Brain pericyte (primary cell): ENCODE measurements around the gene CD38.
"Not testable (repeated sequence)": the region's sequence is repeated elsewhere in the genome, so short reads cannot be mapped to it uniquely, and the experiment has no call there.

Experiments used
- DNase-seq: peaks from one replicate; pipeline ENCODE4 v3.0.0-alpha.2; 2012; ENCODE audit warnings: low read depth, low spot score

The CD38 gene

GRCh38 chr4:15799141-15799540 lies 21.0 kb downstream of the CD38 start:
- no peak for DNase-seq

GRCh38 chr4:15799701-15800100 lies 21.6 kb downstream of the CD38 start:
- no peak for DNase-seq

- not testable (repeated sequence) for DNase-seq
These were observed 24.4 kb downstream of the CD38 start for GRCh38 chr4:15802497-15802896.

- DNase-seq, result peak; percentile 44
These were observed 27.7 kb downstream of the CD38 start for GRCh38 chr4:15805583-15806517.

GRCh38 chr4:15809058-15809457 lies 30.9 kb downstream of the CD38 start:
- no peak for DNase-seq

GRCh38 chr4:15809466-15809865 lies 31.3 kb downstream of the CD38 start:
- DNase-seq, result no peak

- DNase-seq, result no peak
These were observed 33.7 kb downstream of the CD38 start for GRCh38 chr4:15811703-15812337.

- no peak for DNase-seq
These were observed 54.7 kb downstream of the CD38 start for GRCh38 chr4:15832523-15833451.

GRCh38 chr4:15833801-15834200 lies 55.7 kb downstream of the CD38 start:
- no peak for DNase-seq

- DNase-seq, result no peak
These were observed 58.2 kb downstream of the CD38 start for GRCh38 chr4:15836362-15836761.

- DNase-seq, result no peak
These were observed 59.5 kb downstream of the CD38 start for GRCh38 chr4:15837591-15837990.

GRCh38 chr4:15841194-15841730 lies 63.1 kb downstream of the CD38 start:
- DNase-seq, result not testable (repeated sequence)

GRCh38 chr4:15847746-15848145 lies 69.6 kb downstream of the CD38 start:
- no peak for DNase-seq

- no peak for DNase-seq
These were observed 70.2 kb downstream of the CD38 start for GRCh38 chr4:15848191-15848842.

- DNase-seq, result no peak
These were observed 73.8 kb downstream of the CD38 start for GRCh38 chr4:15851969-15852368.

- no peak for DNase-seq
These were observed 74.4 kb downstream of the CD38 start for GRCh38 chr4:15852524-15852923.

- DNase-seq, result no peak
These were observed 75.2 kb downstream of the CD38 start for GRCh38 chr4:15853345-15853744.

- DNase-seq, result peak; percentile 93
These were observed 77.8 kb downstream of the CD38 start for GRCh38 chr4:15855804-15856475.

GRCh38 chr4:15861198-15861597 lies 83.1 kb downstream of the CD38 start:
- not testable (repeated sequence) for DNase-seq
